SK-N-DZ (cell line): ENCODE results near the gene GTF2IRD1.
"Not testable (repeated sequence)": the region's sequence is repeated elsewhere in the genome, so short reads cannot be mapped to it uniquely, and the experiment has no call there.

Experiments used
- DNase-seq: peaks from one replicate; pipeline ENCODE4 v3.0.0-alpha.2; 2015; ENCODE audit warnings: low spot score

Gene GTF2IRD1

GRCh38 chr7:74466196-74466813 lies 12.6 kb downstream of the GTF2IRD1 start:
- no peak for DNase-seq

GRCh38 chr7:74467876-74468275 lies 14.2 kb downstream of the GTF2IRD1 start:
- DNase-seq: no peak

GRCh38 chr7:74470504-74470903 lies 16.8 kb downstream of the GTF2IRD1 start:
- DNase-seq: no peak

- DNase-seq: no peak
These were observed 19.4 kb downstream of the GTF2IRD1 start for GRCh38 chr7:74473116-74473515.

GRCh38 chr7:74474271-74474865 lies 20.7 kb downstream of the GTF2IRD1 start:
- no peak for DNase-seq

- DNase-seq: no peak
These were observed 21.7 kb downstream of the GTF2IRD1 start for GRCh38 chr7:74475243-74475986.

- DNase-seq: no peak
These were observed 22.3 kb downstream of the GTF2IRD1 start for GRCh38 chr7:74475987-74476350.

GRCh38 chr7:74476626-74477025 lies 22.9 kb downstream of the GTF2IRD1 start:
- DNase-seq: no peak

GRCh38 chr7:74478671-74479065 lies 25.0 kb downstream of the GTF2IRD1 start:
- no peak for DNase-seq

- DNase-seq: no peak
These were observed 25.5 kb downstream of the GTF2IRD1 start for GRCh38 chr7:74479066-74479781.

GRCh38 chr7:74479961-74480829 lies 26.5 kb downstream of the GTF2IRD1 start:
- peak; percentile 69 for DNase-seq

- no peak for DNase-seq
These were observed 27.2 kb downstream of the GTF2IRD1 start for GRCh38 chr7:74480861-74481417.

GRCh38 chr7:74481458-74482196 lies 27.9 kb downstream of the GTF2IRD1 start:
- no peak for DNase-seq

- no peak for DNase-seq
These were observed 28.4 kb downstream of the GTF2IRD1 start for GRCh38 chr7:74482197-74482467.

GRCh38 chr7:74482629-74483401 lies 29.1 kb downstream of the GTF2IRD1 start:
- DNase-seq: no peak

GRCh38 chr7:74483402-74484336 lies 30.0 kb downstream of the GTF2IRD1 start:
- DNase-seq: no peak

GRCh38 chr7:74485611-74486010 lies 31.9 kb downstream of the GTF2IRD1 start:
- DNase-seq: no peak

- DNase-seq: not testable (repeated sequence)
These were observed 34.9 kb downstream of the GTF2IRD1 start for GRCh38 chr7:74488518-74489030.
